LNCaP clone FGC (cell line): Measurements from ENCODE around the gene CPNE8.
A peak's percentile ranks its signal among the peaks of the same experiment; 100 is the strongest.

Experiments used
- DNase-seq: peaks from one replicate; pipeline ENCODE4 v3.0.0-alpha.2; 2011; ENCODE audit warnings: low read depth
- H3K4me3 ChIP-seq: 2 replicates; pipeline ENCODE4 v1.5.1; 2011; ENCODE audit warnings: mild to moderate bottlenecking, low read depth, low read length, control low read depth
- TF ChIP-seq, protein P1 (sequence below): IDR thresholded peaks from 2 replicates; pipeline ENCODE4 v1.5.1; 2012; ENCODE audit warnings: mild to moderate bottlenecking; ENCODE audit not compliant: control insufficient read depth, insufficient read depth; ENCODE audit errors: extremely low read depth

The CPNE8 gene

GRCh38 chr12:38689195-38689594, 216.2 kb downstream of the CPNE8 start:
- TF ChIP-seq, protein P1, sequence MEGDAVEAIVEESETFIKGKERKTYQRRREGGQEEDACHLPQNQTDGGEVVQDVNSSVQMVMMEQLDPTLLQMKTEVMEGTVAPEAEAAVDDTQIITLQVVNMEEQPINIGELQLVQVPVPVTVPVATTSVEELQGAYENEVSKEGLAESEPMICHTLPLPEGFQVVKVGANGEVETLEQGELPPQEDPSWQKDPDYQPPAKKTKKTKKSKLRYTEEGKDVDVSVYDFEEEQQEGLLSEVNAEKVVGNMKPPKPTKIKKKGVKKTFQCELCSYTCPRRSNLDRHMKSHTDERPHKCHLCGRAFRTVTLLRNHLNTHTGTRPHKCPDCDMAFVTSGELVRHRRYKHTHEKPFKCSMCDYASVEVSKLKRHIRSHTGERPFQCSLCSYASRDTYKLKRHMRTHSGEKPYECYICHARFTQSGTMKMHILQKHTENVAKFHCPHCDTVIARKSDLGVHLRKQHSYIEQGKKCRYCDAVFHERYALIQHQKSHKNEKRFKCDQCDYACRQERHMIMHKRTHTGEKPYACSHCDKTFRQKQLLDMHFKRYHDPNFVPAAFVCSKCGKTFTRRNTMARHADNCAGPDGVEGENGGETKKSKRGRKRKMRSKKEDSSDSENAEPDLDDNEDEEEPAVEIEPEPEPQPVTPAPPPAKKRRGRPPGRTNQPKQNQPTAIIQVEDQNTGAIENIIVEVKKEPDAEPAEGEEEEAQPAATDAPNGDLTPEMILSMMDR, result no peak
- DNase-seq, result no peak
- no peak overlapping the region for H3K4me3 ChIP-seq

- DNase-seq, result no peak
- TF ChIP-seq, protein P1, result no peak
- no peak overlapping the region for H3K4me3 ChIP-seq
Measured at GRCh38 chr12:38682521-38682920, 222.9 kb downstream of the CPNE8 start.

- no peak for DNase-seq
- H3K4me3 ChIP-seq, result no peak overlapping the region
- TF ChIP-seq, protein P1, result no peak
Measured at GRCh38 chr12:38669530-38669929, 235.9 kb downstream of the CPNE8 start.

- no peak for DNase-seq
- H3K4me3 ChIP-seq, result no peak overlapping the region
- TF ChIP-seq, protein P1, result no peak
Measured at GRCh38 chr12:38669081-38669480, 236.3 kb downstream of the CPNE8 start.

GRCh38 chr12:38666425-38666824, 239.0 kb downstream of the CPNE8 start:
- TF ChIP-seq, protein P1, result no peak
- no peak overlapping the region for H3K4me3 ChIP-seq
- no peak for DNase-seq

GRCh38 chr12:38664661-38665269, 240.6 kb downstream of the CPNE8 start:
- TF ChIP-seq, protein P1, result peak; percentile 73
- DNase-seq, result peak; percentile 2
- H3K4me3 ChIP-seq, result no peak overlapping the region

DNA sequence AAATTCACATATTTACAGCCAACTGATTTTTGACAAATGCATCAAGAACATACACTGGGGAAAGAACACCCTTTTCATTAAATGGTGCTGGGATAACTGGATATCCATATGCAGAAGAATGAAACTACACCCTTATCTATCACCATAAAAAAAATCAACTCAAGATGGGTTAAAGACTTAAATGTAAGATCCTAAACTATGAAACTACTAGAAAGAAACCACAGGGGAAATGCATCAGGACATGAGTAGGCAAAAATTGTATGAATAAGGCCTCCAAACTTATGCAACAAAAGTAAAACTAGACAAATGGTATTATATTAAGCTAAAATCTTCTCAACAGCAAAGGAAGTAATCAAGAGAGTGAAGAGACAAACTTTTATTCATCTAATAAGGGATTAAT, 242.6 kb downstream of the CPNE8 start:
- DNase-seq, result no peak
- no peak overlapping the region for H3K4me3 ChIP-seq
- TF ChIP-seq, protein P1, result no peak
